ENCODE data around the gene THNSL1. TPM values are rescaled to one million over a fixed set of nuclear protein-coding genes. Genes with fewer than 3 reads are reported as not detected.
A peak's percentile ranks its signal among the peaks of the same experiment; 100 is the strongest.

Gene THNSL1
- total and polyA plus RNA-seq, 9 of the 15 experiments (the other 6 are each of a cell fraction or from before 2014, with no cell fraction given): 4.5 to 8.6 (median 6.3) TPM

- TF ChIP-seq TSHZ1 (CRISPR knock-in tag; IDR thresholded peaks at IDR 0.05): no peak
- TF ChIP-seq CBFA2T3 (IDR thresholded peaks at IDR 0.05): no peak
- peak; percentile 96 for TF ChIP-seq GTF2E2 (tag; IDR thresholded peaks at IDR 0.05)
- no peak for TF ChIP-seq CC2D1A (IDR thresholded peaks at IDR 0.05)
- peak; percentile 99 for TF ChIP-seq L3MBTL2 (IDR thresholded peaks at IDR 0.05)
- TF ChIP-seq RERE (CRISPR knock-in tag; IDR thresholded peaks at IDR 0.05; ENCODE audit: borderline replicate concordance): peak; percentile 16; the same call in 1 of the 2 replicates
- 0 out of 2 replicates have a peak, but pooled peaks have one; percentile 66 for TF ChIP-seq BRD4 (IDR thresholded peaks at IDR 0.05)
- 0 out of 2 replicates have a peak, but pooled peaks have one; percentile 24 for TF ChIP-seq GATAD2A (IDR thresholded peaks at IDR 0.05)
- peak; percentile 80 for TF ChIP-seq POLR2AphosphoS5 (IDR thresholded peaks at IDR 0.05; ENCODE audit: control insufficient read depth, insufficient read depth, low read depth, low read length)
- no peak for TF ChIP-seq WHSC1 (IDR thresholded peaks at IDR 0.05; ENCODE audit: low read length)
- no peak for TF ChIP-seq ZNF184 (CRISPR knock-in tag; IDR thresholded peaks at IDR 0.05)
- peak; percentile 95 for TF ChIP-seq HMGXB4 (CRISPR knock-in tag; IDR thresholded peaks at IDR 0.05)
- peak; percentile 88; the same call in 1 of the 2 replicates for TF ChIP-seq THAP12 (CRISPR knock-in tag; IDR thresholded peaks at IDR 0.05)
- TF ChIP-seq CBX2 (IDR thresholded peaks at IDR 0.05; ENCODE audit: insufficient read depth, low read length, poor library complexity, severe bottlenecking): no peak
- no peak for TF ChIP-seq KLF10 (CRISPR knock-in tag; IDR thresholded peaks at IDR 0.05)
Measured at GRCh38 chr10:25016376-25017153, at the start of gene THNSL1 (continued).
